ENCODE results near the gene FUT1. TPM values are rescaled to one million over a fixed set of nuclear protein-coding genes. Genes with fewer than 3 reads are reported as not detected.

Gene FUT1
- total and polyA plus RNA-seq, 2 of the 8 experiments (the other 6 are each of a cell fraction or from before 2014, with no cell fraction given) = 7.4 to 12.9 TPM

GRCh38 chr19:48795055-48795684, 42.7 kb upstream of the FUT1 start (continued):
- TF ChIP-seq CEBPB (IDR thresholded peaks at IDR 0.05; ENCODE audit: low read depth, low read length) (peak; percentile 83), ZNF274 (IDR thresholded peaks at IDR 0.05; ENCODE audit: borderline replicate concordance, extremely low read depth, low read length) (no peak), POU5F1 (IDR thresholded peaks at IDR 0.05; ENCODE audit: low read depth, low read length) (no peak), SRF (IDR thresholded peaks at IDR 0.05; ENCODE audit: low read depth, low read length) (0 out of 2 replicates have a peak, but pooled peaks have one; percentile 14), SP2 (IDR thresholded peaks at IDR 0.05; ENCODE audit: low read length) (no peak), JUND (IDR thresholded peaks at IDR 0.05; ENCODE audit: low read length) (peak; percentile 79), CHD1 (IDR thresholded peaks at IDR 0.05; ENCODE audit: low read depth, low read length) (no peak), KDM1A (IDR thresholded peaks at IDR 0.05; ENCODE audit: borderline replicate concordance, low read length) (no peak), POLR2A (IDR thresholded peaks at IDR 0.05; ENCODE audit: control extremely low read depth in 1 of 2, low read depth in 2 of 2, low read length in 2 of 2) (no peak), POLR2AphosphoS5 (IDR thresholded peaks at IDR 0.05; ENCODE audit: low read depth, low read length) (peak; percentile 77), BRCA1 (IDR thresholded peaks at IDR 0.05; ENCODE audit: low read depth, low read length) (no peak), CTCF (IDR thresholded peaks at IDR 0.05; ENCODE audit: control extremely low read depth in 1 of 3, insufficient read depth in 1 of 3, low read depth in 1 of 3, low read length in 3 of 3) (peak; percentile 84 to 90 (median 87)), SIX5 (IDR thresholded peaks at IDR 0.05; ENCODE audit: low read depth, low read length) (peak; percentile 100), KDM5A (IDR thresholded peaks at IDR 0.05; ENCODE audit: low read length) (no peak), SIN3A (conservative IDR thresholded peaks at IDR 0.05 in 1 of 2, IDR thresholded peaks at IDR 0.05 in 1 of 2; ENCODE audit: low read depth in 1 of 2, low read length in 2 of 2) (peak in 1 of 2 experiments; percentile 87; a peak in 1 of 4 replicates), CREB1 (IDR thresholded peaks at IDR 0.05) (peak; percentile 76), KDM4A (IDR thresholded peaks at IDR 0.05; ENCODE audit: low read depth, low read length, severe bottlenecking) (peak; percentile 82), SAP30 (IDR thresholded peaks at IDR 0.05; ENCODE audit: insufficient read depth, insufficient replicate concordance, low read length) (no peak), EP300 (IDR thresholded peaks at IDR 0.05; ENCODE audit: borderline replicate concordance in 1 of 2, low read depth in 2 of 2, low read length in 2 of 2) (no peak), SP4 (IDR thresholded peaks at IDR 0.05; ENCODE audit: low read length) (no peak; the same call in 1 of the 2 replicates), SUZ12 (IDR thresholded peaks at IDR 0.05; ENCODE audit: low read length) (no peak), HDAC2 (IDR thresholded peaks at IDR 0.05; ENCODE audit: borderline replicate concordance in 1 of 2, low read depth in 2 of 2, low read length in 2 of 2) (0 out of 4 replicates have a peak, but pooled peaks of 1 of the 2 experiments have one; percentile 59)

Measured in H1 (cell line).